NOMO-1 (cell line): ENCODE data around the gene NELFA.

ENCODE experiments used
- DNase-seq, 2 experiments: peaks; one replicate each; lab custom pipeline; 2025; ENCODE audit not compliant: unreplicated experiment in 2 of 2; lab: John Stamatoyannopoulos, UW

NELFA gene

DNA sequence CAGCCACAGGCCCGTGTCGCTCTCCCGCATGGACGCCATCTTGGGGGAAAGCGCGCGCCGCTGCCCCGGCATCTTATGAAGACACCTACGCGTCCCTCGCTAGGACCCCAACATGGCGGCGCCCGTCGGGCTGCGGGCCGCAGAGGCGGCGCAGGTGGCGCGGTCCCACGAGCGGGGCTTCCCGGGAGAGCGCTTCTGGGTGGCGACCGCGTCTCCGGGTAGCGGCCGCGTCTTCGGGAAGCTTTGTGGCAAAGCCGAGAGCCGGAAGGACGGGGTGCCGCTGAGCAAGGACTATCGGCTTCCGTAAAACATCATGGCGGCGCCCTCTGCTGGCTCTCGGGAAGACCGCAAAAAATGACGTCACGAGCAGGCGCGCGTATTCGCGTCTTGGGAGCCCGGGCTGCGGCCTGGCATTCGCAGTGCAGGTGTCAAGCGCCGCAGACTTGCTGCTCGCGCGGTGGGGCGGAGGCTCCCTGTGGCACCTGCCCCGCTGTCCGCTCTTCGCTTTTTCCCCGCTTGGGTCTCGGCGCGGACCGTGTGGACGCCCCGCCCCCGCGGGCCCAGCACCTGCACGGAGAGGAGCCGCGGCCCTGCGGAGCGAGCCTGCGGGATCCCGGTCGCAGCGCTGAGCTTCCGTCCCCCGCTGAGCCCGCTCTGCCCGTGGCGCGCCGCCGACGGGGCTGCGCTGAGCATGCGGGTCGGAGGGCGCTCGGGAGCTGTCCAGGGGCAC is at the start of gene NELFA:
NELFA (minus strand) TSS at position 54 of the 730 bp plus-strand sequence; CDS start at position 39, 15 bp downstream.
- peak; percentile 89 to 90 for DNase-seq

DNA sequence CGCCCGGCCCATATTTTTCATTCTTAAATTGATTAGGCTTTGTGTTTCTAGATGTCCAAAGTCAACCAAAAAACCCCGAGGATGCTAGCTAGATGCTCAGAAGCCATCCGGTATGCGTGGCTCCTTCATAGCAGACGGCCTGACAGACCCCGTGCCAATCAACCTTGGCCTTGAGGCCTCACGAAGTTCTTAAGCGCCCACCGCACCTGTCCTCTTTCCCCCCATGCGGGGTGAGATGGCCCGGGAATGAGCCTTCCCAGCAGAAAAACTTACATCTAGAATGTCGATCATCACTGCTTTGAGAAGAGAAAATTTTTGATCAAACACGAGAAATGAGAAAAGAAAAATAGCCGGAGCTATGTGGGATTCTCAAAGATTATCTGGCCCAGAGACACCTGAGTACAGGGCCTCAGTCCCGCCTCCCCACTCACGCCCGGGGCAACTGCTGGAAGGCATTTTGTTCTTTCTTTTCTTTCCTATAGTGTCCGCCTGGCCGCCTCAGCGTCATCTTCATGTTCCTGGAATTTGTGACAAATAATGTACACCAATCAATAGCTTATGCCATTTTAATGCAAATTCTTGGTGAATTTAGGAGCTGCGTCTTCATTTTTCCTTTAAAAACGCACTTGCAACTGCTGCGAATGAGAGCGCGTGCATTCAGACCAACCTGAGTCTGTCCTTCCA is 48.8 kb upstream of the NELFA start:
- DNase-seq, result no peak

DNA sequence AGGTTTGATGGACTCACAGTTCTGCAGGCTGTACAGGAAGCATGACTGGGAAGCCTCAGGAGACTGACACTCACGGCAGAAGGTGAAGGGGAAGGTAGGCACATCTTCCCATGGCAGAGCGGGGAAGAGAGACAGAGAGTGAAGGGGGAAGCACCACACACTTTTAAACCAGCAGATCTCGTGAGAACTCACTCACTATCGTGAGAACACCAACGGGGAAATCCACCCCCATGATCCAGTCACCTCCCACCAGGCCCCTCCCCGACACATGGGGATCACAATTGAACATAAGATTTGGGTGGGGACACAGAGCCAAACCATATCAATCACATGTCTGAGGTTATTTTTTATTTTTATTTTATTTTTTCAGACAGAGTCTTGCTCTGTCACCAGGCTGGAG is 45.4 kb upstream of the NELFA start:
- DNase-seq, result no peak

DNA sequence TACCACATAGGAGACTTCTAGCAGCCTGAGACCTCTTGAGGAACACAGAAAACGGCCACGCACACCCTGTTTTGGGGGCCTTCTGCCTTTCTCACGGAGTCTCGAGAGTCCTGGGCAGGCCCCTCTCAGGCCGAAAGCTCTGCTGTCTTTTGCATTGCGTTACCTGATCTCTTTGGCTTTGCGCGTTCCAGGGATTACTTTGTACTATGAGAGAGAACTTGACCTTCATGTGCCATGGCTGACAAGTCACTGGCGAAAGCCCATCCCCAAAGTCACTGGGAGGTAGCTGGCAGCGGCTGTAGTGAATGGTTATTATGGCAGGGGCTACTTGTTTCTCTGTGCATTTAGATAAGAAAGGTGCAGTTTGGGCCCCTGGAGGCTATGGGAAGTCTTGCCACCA is 42.3 kb upstream of the NELFA start:
- no peak for DNase-seq

DNA sequence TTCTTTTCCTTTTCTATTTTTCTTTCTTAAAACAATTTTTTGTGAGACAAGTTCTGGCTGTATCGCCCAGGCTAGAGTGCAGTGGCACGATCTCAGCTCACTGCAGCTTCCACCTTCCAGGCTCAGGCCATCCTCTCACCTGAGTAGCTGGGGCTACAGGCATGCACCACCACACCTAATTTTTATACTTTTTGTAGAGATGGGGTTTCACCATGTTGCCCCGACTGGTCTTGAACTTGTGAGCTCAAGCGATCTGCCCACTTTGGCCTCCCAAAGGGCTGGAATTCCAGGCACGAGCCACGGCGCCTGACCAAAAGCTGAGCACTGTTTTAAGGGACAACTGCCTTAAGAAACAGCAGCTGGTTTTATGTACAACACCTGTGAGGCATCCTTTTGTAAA is 41.0 kb upstream of the NELFA start:
- no peak for DNase-seq

DNA sequence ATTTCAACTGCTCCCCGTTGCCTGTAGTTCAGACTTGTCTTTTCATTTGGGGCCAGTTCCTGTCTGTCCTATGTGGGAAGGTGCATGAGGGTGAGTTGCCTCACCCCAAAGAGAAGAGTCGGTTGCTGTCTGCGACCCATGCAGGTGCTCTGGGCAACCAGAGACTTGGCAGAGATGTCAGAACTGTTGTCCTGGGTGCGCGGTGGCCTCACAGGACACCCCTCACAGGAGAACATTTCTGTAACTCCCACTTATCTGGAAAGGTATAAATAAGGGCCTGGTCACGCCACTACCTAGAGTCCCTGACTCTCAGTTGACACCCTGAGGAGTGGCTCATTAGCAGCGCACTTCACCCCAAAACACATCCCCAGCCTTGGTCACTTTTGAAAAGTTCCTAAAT is 40.6 kb upstream of the NELFA start:
- DNase-seq, result no peak

DNA sequence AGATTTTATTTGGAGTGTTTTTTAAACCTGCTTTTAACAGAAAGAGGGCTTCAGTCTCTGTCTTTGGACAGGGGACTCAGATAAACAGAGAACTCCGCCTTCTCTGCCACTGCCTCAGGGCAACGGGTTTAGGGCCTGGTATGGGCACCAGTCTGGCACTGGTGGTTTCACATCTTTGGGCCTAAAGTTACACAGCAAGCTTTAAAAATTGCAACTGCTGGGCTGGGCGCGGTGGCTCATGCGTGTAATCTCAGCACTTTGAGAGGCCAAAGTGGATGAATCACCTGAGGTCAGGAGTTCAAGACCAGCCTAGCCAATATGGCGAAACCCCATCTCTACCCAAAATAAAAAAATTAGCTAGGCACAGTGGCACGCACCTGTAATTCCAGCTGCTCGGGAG is 40.1 kb upstream of the NELFA start:
- DNase-seq, result no peak

DNA sequence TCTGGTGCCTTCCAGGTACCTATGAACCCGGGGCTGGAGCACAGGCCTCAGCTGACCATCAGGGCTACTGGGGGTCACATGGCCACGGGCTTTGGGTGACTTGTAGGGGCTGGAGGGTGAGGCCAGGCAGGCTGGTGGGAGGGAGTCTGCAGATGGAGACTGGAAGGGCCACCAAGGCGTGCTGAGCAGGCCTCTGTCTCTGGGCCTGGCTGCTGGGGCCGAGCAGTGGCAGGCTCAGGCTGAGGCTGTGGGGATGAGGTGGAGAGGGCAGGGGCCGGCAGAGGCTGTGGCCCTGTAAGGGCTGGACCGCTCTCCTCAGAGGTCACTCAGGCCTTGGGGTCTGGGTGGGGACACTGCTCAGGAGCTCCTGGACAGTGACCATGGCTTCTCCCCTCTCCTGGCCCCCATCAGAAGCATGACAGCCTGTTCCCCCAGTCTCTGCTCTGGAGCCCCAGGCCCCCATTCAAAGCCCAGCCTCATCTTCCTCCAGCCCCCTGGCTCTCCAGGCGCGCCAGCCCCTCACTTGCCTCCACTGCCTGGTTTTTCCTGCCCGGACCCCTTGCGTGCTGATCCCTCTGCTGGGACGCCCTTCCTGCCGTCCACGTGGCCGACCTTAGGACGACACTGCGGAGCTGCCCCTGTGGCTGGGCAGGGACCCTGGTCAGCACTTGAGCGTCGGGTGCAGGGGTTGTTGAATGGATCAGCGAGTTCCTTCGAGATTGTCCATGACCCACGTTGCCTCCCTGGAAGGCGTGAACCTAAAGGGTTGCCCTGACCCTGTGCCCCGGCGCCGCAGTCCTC is 39.2 kb upstream of the NELFA start:
- no peak for DNase-seq

DNA sequence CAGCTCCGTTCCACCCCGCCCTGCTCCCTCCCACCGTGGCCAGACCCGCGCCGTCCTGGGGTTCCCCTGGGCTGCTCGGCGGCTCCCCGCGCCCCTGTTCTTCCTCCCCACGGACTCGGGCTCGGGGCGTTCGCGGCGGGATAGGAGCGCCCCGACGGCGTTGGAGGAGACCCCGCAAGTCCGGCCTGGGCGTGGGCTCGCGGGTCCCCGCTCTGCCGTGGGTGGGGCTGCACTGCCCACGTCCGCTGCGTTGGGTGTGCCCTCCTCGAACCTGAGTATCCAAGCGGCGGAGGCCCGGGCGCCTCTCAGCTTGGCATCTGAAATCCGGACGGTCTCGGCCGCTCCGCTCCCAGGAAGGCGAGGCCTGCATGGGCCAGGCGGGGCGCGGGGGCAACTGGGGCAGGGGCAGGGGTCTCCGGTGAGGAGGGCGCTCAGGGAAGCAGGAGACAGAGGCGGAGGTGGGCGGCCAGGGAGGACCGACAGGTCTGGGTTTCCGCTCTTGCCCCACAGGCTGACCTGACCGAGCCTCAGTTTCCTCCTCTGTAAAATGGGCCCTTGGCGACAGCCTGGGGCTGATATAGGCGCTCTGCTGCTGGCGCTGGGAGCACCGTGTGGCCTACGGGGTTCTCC is 38.4 kb upstream of the NELFA start:
- no peak for DNase-seq

DNA sequence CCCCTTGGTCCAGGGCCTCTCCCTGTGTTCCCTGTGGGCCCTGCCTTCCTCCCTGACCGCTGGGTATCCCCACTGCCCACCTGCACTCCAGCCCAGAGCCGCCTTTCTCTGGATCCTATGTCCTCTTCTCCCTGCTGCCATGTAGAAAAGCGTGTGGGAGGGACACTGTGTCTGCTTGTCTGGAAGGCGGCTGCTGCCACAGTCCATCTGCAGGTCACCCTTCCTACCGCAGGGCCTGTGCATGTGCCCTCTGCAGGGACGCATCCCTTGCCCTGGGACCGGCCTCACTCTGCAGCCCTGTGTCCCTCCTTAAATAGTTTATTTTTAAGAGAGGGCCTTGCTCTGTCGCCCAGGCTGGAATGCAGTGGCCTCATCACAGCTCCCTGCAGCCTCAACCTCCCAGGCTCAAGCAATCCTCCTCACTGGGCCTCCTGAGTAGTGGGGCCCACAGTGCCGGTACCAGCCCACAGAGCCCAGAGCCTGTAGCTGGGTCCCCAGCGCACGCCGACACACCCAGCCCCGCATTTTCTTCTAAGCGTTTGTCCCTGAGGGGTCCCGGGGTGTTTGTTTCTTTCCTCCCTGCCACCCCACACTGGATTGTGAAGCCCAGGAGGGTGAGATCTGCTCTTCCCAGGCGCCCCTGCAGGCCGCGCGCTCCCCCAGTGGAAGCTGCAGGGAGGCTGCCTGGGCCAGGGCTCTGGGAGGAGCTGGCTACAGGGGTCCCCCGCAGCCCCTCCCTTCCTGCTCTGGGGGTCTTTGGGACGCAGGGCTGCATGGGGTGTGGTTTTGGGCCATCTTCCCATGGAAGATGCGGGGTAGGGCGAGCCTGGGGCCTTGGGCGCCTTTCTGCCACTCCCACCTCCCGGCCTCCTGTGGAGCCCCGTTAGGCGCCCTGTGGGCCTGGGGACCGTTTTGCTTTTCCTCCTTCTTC is 37.5 kb upstream of the NELFA start:
- no peak for DNase-seq

DNA sequence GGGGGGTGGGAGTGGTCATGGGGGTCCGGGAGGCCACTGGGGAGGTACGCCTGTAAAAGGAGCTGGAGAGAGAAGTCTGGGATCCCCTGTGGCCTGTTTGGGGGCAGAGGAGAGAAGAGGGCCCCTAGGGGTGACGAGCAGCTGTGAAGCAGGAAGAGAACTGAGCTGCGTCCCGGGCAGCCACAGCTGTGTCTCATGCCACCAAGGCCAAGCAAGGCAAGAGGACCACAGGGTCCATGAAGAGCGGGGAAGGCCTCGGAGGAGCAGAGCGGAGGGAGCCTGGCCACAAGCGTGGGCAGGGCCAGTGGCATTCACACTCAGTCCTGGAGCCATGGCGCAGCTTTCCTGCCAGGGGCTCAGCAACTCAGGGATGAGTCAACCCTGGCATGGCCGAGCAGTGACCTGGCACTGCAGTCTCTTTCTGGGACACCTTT is 36.8 kb upstream of the NELFA start:
- no peak for DNase-seq

DNA sequence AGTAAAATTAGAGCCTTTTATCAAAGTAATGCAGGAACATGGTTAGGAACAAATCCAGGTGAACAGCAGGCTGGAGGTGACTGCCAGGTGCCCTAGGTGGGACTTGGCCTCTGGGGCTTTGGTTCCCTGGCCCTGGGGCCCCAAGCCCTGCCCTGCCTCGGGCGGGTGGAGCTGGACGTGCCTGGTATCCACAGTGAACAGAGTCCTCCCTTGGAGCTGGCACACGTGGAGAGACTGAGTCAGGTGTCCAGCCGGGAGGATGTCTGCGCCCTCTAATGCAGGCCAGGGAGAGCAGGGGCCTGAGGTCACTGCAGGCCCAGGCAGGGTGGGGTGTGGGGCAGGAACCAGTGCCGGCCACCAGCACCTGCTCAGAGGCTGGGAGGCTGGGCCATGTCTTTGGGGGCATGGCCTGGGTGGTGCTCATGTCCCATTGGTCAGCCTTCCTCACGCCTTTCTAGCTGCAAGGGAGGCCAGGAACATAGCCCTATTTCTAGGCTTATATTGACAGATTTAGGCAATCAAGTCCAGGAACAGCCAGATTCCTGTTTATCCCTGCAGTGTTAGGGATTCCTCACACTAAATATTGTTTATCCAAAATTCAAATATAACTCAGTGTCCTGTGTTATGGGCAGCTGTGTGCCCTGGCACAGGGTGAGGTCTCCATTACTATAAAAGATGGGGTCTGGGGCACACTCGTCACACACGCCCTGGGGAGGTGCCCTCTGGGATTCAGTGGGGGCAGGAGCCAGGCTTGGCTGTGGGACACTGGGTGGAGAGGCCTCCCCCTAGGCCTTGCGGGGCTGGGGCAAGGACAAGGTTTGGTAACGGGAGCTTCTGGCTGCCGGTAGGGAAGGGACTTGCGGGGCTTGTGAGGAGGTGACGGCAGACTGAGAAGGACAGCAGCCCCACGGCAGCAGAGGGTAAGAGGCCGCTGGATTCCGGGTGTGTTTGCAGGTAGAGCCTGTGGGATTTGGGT is 36.1 kb upstream of the NELFA start:
- no peak for DNase-seq

DNA sequence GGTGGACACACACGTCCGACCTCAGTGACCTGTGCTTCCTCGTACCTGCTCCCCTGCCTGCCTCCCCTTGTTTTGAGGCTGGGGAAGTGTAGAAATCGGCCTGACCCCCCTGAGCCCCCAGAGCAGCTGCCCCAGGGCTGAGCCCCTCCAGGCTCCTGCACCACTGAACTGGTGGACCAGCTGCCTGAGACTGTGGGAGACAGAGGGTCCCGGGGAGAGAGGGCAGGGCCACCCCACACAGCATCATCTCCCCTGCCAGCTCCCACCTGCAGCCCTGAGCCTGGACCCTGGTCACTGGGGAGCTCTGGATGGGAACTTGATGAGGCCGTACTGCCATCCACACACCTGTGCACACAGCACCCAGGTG is 35.3 kb upstream of the NELFA start:
- DNase-seq, result no peak

DNA sequence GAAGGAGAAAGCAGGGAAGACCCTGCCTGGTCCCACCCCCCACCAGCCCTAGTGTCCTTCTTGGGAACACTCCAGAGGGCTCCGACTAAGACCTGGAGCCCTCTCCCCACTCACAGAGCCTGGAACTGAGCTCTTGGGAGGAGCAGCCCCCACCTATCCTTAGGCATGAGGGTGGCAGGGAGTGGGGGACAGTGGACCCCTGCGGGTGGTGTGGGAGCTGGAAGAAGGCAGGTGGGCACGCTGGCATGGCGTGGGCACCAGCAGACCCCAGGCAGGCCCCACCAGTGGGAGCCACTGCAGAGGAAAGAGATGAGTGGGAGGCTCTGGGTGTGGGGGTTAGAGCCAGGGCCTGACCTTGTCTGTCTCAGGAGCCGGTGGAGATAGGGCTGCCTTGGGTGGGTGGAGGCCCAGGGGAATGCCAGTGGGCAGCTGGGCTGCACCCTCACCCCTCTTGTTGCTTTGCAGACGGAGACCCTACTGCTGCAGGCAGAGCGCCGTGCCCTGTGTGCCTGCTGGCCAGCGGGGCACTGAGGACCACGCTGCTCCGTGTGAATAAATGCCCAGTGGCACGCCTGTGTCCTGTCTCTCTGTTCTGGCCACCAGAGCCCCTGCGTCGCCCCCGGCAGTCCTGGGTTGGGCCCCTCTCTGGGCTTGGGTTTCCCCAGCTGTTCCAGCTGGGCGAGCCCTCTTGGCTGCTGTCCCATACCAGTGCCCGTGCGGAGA is 34.8 kb upstream of the NELFA start:
- DNase-seq, result no peak

DNA sequence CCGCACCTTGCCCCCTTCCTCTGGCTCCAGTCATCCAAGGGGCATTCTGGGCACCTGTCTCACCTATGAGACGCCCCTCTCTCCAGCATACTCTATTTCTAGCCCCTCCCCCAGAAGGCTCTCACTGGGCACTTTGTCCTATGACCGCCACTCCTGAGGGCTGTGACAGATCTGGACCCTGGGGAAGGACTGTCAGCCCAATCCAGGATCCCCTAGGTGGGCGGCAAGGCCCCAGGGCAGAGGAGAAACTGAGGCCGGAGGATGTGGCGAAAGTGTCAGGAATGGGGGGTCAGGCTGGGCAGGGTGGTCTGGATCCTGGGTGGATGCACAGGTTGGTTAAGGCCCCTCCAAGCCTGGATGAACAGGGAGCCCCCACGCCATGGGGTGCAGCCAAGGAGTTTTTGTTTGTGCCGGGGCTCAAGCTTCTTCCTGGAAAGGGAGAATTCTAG is 34.2 kb upstream of the NELFA start:
- DNase-seq, result no peak

DNA sequence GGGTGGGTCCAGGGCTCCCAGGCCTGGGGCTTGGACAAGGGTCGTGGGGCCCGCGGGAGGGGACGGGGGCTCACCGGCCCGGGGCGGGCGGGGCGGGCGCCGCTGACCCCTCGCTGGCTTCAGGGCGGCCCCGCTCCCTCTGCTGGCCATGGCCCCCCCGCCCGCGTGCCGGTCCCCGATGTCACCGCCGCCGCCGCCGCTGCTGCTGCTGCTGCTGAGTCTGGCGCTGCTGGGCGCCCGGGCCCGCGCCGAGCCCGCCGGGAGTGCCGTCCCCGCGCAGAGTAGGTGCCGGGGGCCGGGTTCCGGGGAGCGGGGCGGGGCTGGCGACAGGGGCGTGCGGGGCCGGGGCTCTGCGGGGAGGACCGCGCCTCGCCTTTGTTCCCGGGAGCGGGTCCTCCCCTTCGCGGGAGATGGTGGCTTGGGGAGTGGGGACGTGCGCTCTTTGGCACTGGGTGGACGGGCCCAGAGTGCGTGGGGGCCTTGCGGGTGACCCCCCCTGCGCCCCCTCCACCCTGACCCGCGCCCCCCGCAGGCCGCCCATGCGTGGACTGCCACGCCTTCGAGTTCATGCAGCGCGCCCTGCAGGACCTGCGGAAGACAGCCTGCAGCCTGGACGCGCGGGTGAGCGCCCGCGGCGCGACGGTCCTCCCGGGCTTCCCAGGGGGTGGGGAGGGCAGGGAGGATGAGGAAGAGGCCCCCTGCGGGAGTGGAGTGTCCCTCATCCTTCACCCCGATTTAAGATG is 33.6 kb upstream of the NELFA start:
- peak in 1 of 2 experiments; percentile 23 for DNase-seq
